B cell (primary cell): ENCODE measurements around the gene RARB. TPM values are rescaled to one million over a fixed set of nuclear protein-coding genes. Genes with fewer than 3 reads are reported as not detected.

Experiments
- ATAC-seq: fragments of 200-7000 bp; cut with Tn5 transposase; one replicate; pipeline ENCODE4 v1.10.0; 2021; ENCODE audit warnings: low read depth, mild to moderate bottlenecking, moderate number of reproducible peaks, moderate library complexity
- CTCF ChIA-PET: fragments of 350-600 bp; sonication (Branson Sonifier 250); formaldehyde crosslinking; loops from one replicate; lab custom pipeline; 2021; ENCODE audit warnings: antibody characterized with exemption, inconsistent platforms; lab: Charles Lee
- POLR2A ChIA-PET: fragments of 350-600 bp; sonication (Branson Sonifier 250); formaldehyde crosslinking; loops from one replicate; lab custom pipeline; 2021; ENCODE audit warnings: antibody characterized with exemption; lab: Charles Lee
- DNase-seq: peaks from one replicate; pipeline ENCODE4 v3.0.0; 2013
- H2AFZ ChIP-seq: 2 replicates; pipeline ENCODE4 v1.6.1; 2012; ENCODE audit warnings: mild to moderate bottlenecking, low read depth, low read length; ENCODE audit not compliant: insufficient read depth, poor library complexity, severe bottlenecking
- H3K27ac ChIP-seq, 2 donors: 1 replicate in 1 of 2; 2 replicates in 1 of 2; pipeline ENCODE4 v1.5.1; 2012 to 2013; ENCODE audit warnings: low read length in 2 of 2, mild to moderate bottlenecking in 2 of 2, moderate library complexity in 1 of 2
- H3K27me3 ChIP-seq, 4 experiments: fragments of 200-600 bp in 1 of 4; sonication (generic) in 1 of 4; replicated peaks in 1 of 4; 1 replicate in 2 of 4; 2 replicates in 2 of 4; pipeline versions ENCODE4 v1.6.1 to v1.7.0; 2013 to 2016; ENCODE audit warnings: low read length in 3 of 4, mild to moderate bottlenecking in 2 of 4, mixed read lengths in 1 of 4, moderate library complexity in 1 of 4; ENCODE audit not compliant: insufficient read depth in 4 of 4, control insufficient read depth in 3 of 4; ENCODE audit errors: control extremely low read depth in 1 of 4
- H3K36me3 ChIP-seq, 2 experiments: replicated peaks in 1 of 2; 1 replicate in 1 of 2; 2 replicates in 1 of 2; pipeline versions ENCODE4 v1.6.1 to v1.7.1; 2013; ENCODE audit warnings: low read length in 1 of 2; ENCODE audit not compliant: insufficient read depth in 2 of 2, control insufficient read depth in 1 of 2; ENCODE audit errors: control extremely low read depth in 1 of 2, extremely low read depth in 1 of 2
- H3K4me1 ChIP-seq, 2 donors: fragments of 200-600 bp in 1 of 2; sonication (generic) in 1 of 2; 1 replicate in 1 of 2; 2 replicates in 1 of 2; pipeline versions ENCODE4 v1.5.1 to v1.6.1; 2013 to 2017; ENCODE audit warnings: low read length in 2 of 2; ENCODE audit not compliant: control insufficient read depth in 2 of 2, insufficient read depth in 2 of 2
- H3K4me2 ChIP-seq: replicated peaks from 2 replicates; pipeline ENCODE3; 2012; ENCODE audit warnings: mild to moderate bottlenecking, low read depth, low read length; ENCODE audit not compliant: poor library complexity, severe bottlenecking
- H3K4me3 ChIP-seq, 5 experiments: fragments of 200-600 bp in 1 of 5; sonication (generic) in 1 of 5; 1 replicate in 3 of 5; 2 replicates in 2 of 5; pipeline versions ENCODE4 v1.5.1 to v1.7.0; 2011 to 2016; ENCODE audit warnings: low read length in 4 of 5, mild to moderate bottlenecking in 4 of 5, low read depth in 2 of 5, control low read depth in 1 of 5, moderate library complexity in 1 of 5; ENCODE audit not compliant: insufficient read depth in 1 of 5; ENCODE audit errors: control extremely low read depth in 1 of 5, extremely low read depth in 1 of 5
- H3K79me2 ChIP-seq: fragments of 200-600 bp; sonication (generic); one replicate; pipeline ENCODE4 v1.6.0; 2016; ENCODE audit warnings: low read length; ENCODE audit not compliant: control insufficient read depth, insufficient read depth
- H3K9ac ChIP-seq: fragments of 200-600 bp; sonication (generic); 2 replicates; pipeline ENCODE4 v1.6.1; 2017; ENCODE audit warnings: mild to moderate bottlenecking, low read length, moderate library complexity
- H3K9me3 ChIP-seq, 3 donors: one replicate each; pipeline versions ENCODE4 v1.6.1 to v1.7.1; 2013; ENCODE audit warnings: low read length in 2 of 3; ENCODE audit not compliant: control insufficient read depth in 2 of 3, insufficient read depth in 1 of 3; ENCODE audit errors: control extremely low read depth in 1 of 3
- H4K20me1 ChIP-seq: 2 replicates; pipeline ENCODE4 v1.6.0; 2012; ENCODE audit warnings: mild to moderate bottlenecking, low read length; ENCODE audit not compliant: insufficient read depth, control insufficient read depth, poor library complexity, severe bottlenecking
- H3K27ac Mint-ChIP-seq: one replicate; pipeline ENCODE4 v1.8.0; 2021; ENCODE audit warnings: mixed read lengths
- H3K27me3 Mint-ChIP-seq: one replicate; pipeline ENCODE4 v1.8.0; 2021; ENCODE audit warnings: mixed read lengths
- H3K4me1 Mint-ChIP-seq: one replicate; pipeline ENCODE4 v1.8.0; 2021; ENCODE audit warnings: mixed read lengths
- H3K4me3 Mint-ChIP-seq: one replicate; pipeline ENCODE4 v1.8.0; 2021; ENCODE audit warnings: mixed read lengths
- H3K9me3 Mint-ChIP-seq: one replicate; pipeline ENCODE4 v1.8.0; 2022; ENCODE audit warnings: mixed read lengths; ENCODE audit not compliant: insufficient read depth
- EZH2 ChIP-seq: IDR thresholded peaks from 2 replicates; pipeline ENCODE4 v1.6.1; 2012; ENCODE audit warnings: borderline replicate concordance, low read depth, mild to moderate bottlenecking, moderate library complexity, low read length; ENCODE audit not compliant: insufficient read depth, poor library complexity, severe bottlenecking
- WGBS: methylation state at CpG from one replicate; pipeline ENCODE4 v1.1.5; 2013; ENCODE audit warnings: missing lambda C conversion rate; ENCODE audit not compliant: insufficient coverage; 5-methylcytosine and 5-hydroxymethylcytosine counted together
- intact Hi-C: fragments of 100-400 bp; cut with micrococcal nuclease; formaldehyde crosslinking; loops from one replicate; pipeline ENCODE4 v1.10.0; 2022
- polyA plus RNA-seq: library from polyadenylated mRNA; depleted of rRNA; stranded (reverse); fragments of >200 nt; gene quantifications from 2 replicates; pipeline ENCODE4 v1.2.3, GENCODE V29; 2012
- total RNA-seq, 2 donors: library from RNA; stranded (reverse); fragments of 120-200 nt in 1 of 2; gene quantifications; 1 replicate in 1 of 2; 2 replicates in 1 of 2; pipeline versions ENCODE4 v1.2.3 to v1.2.4, GENCODE V29; 2013 to 2022
- TF ChIP-seq, protein P1 (sequence below): fragments of 200-600 bp; IDR thresholded peaks from one replicate; pipeline ENCODE4 v1.8.0; 2022; ENCODE audit warnings: antibody characterized with exemption, mild to moderate bottlenecking

RARB gene
- total and polyA plus RNA-seq, 2 donors (not counting 1 experiment from before 2014, with no cell fraction given) = not detected

DNA sequence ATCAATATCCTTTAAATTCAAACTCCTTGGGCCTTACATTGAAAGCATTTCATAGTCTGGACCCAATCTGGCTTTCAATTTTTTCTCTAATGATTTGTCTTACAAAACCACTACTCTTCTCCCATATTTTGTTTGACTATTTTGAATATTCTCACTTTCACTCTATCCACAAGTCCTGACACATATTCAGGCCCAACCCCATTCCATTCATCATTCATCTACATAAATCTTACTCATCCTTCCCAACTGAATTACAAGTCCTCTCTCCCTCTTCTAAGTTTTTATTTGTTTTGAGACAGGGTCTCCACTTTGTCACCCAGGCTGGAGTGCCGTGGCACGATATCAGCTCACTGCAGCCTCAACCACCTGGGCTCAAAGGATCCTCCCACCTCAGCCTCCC is 193.0 kb downstream of the RARB start:
- Histone ChIP-seq H3K4me2 (no peak overlapping the region), H3K36me3 (peaks cover 5 to 66% of the 10 kb centered on the region in 2 experiments), H3K9me3 (no peaks in the 10 kb centered on the region), H3K79me2 (peaks cover 5% of the 10 kb centered on the region), H3K9ac (no peak overlapping the region), H4K20me1 (no peaks in the 10 kb centered on the region), H3K4me3 (no peak overlapping the region), H3K27me3 (no peaks in the 10 kb centered on the region), H2AFZ (no peak overlapping the region), H3K27ac (no peak overlapping the region), H3K4me1 (no peaks in the 10 kb centered on the region)
- Mint-ChIP-seq H3K27ac (no peak overlapping the region), H3K4me1 (no peaks in the 10 kb centered on the region), H3K4me3 (no peak overlapping the region), H3K27me3 (no peaks in the 10 kb centered on the region), H3K9me3 (no peaks in the 10 kb centered on the region)
- CTCF ChIA-PET = no interaction called here
- TF ChIP-seq, protein P1, sequence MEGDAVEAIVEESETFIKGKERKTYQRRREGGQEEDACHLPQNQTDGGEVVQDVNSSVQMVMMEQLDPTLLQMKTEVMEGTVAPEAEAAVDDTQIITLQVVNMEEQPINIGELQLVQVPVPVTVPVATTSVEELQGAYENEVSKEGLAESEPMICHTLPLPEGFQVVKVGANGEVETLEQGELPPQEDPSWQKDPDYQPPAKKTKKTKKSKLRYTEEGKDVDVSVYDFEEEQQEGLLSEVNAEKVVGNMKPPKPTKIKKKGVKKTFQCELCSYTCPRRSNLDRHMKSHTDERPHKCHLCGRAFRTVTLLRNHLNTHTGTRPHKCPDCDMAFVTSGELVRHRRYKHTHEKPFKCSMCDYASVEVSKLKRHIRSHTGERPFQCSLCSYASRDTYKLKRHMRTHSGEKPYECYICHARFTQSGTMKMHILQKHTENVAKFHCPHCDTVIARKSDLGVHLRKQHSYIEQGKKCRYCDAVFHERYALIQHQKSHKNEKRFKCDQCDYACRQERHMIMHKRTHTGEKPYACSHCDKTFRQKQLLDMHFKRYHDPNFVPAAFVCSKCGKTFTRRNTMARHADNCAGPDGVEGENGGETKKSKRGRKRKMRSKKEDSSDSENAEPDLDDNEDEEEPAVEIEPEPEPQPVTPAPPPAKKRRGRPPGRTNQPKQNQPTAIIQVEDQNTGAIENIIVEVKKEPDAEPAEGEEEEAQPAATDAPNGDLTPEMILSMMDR = no peak
- no peak for TF ChIP-seq EZH2
- WGBS = no CpG with 5 or more reads among the region's 2 CpGs
- DNase-seq (no peak), ATAC-seq (no peak)
- POLR2A ChIA-PET = no interaction called here
- intact Hi-C loops = no loop called here

DNA sequence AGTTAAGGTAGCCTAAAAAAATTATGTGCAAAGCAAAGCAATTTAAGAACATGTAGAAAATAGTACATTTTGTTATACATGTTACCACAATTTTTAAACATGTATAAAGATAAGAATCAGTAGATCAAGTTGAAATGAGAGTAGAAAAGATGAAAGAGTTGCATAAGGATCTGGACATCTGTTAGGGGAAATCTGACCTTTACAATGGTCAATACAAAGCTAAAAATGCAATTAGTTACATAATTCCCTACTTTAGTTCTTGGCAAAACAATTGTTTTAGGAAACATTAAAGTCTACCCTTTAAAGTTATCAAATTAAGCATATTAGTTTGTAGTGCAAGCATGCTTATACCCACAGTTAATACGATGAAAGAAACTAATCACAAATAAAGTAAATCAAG is 203.9 kb downstream of the RARB start:
- ATAC-seq = no peak
- Histone ChIP-seq H3K4me3 (no peak overlapping the region), H2AFZ (no peak overlapping the region), H3K79me2 (peaks cover 12% of the 10 kb centered on the region), H3K4me2 (no peak overlapping the region), H3K27ac (no peak overlapping the region), H3K9me3 (no peaks in the 10 kb centered on the region), H3K9ac (no peak overlapping the region), H4K20me1 (peaks cover 25% of the 10 kb centered on the region), H3K27me3 (no peaks in the 10 kb centered on the region), H3K4me1 (no peaks in the 10 kb centered on the region), H3K36me3 (peaks cover 7 to 81% of the 10 kb centered on the region in 2 experiments)
- ChIA-PET CTCF (no interaction called here), POLR2A (no interaction called here)
- peaks cover 3% of the 10 kb centered on the region for H3K4me1 Mint-ChIP-seq
- no peaks in the 10 kb centered on the region for H3K27me3 Mint-ChIP-seq
- H3K4me3 Mint-ChIP-seq = no peak overlapping the region
- DNase-seq = no peak
- no peak overlapping the region for H3K27ac Mint-ChIP-seq
- TF ChIP-seq, protein P1 = no peak
- no peak for TF ChIP-seq EZH2
- H3K9me3 Mint-ChIP-seq = no peaks in the 10 kb centered on the region
- no CpG with 5 or more reads among the region's 1 CpG for WGBS
- intact Hi-C loops = no loop called here
